GM12873 (cell line): ENCODE results near the gene FRMD3.

Experiments
- CTCF ChIP-seq: IDR thresholded peaks from 2 replicates; pipeline ENCODE4 v1.5.1; 2012; ENCODE audit warnings: low read depth, mild to moderate bottlenecking, moderate library complexity, low read length, control low read depth; ENCODE audit not compliant: insufficient read depth; ENCODE audit errors: missing control alignments

The FRMD3 gene

GRCh38 chr9:83489961-83490360, 48.2 kb downstream of the FRMD3 start:
- TF ChIP-seq CTCF, result no peak

- TF ChIP-seq CTCF, result no peak
Observed at GRCh38 chr9:83484990-83485389, 53.2 kb downstream of the FRMD3 start.

GRCh38 chr9:83483223-83483622, 55.0 kb downstream of the FRMD3 start:
- no peak for TF ChIP-seq CTCF

- TF ChIP-seq CTCF, result no peak
Observed at GRCh38 chr9:83479765-83480164, 58.4 kb downstream of the FRMD3 start.

- TF ChIP-seq CTCF, result no peak
Observed at GRCh38 chr9:83477571-83477970, 60.6 kb downstream of the FRMD3 start.

- no peak for TF ChIP-seq CTCF
Observed at GRCh38 chr9:83477120-83477519, 61.1 kb downstream of the FRMD3 start.

GRCh38 chr9:83476513-83476912, 61.7 kb downstream of the FRMD3 start:
- TF ChIP-seq CTCF, result no peak
